Right lobe of liver (tissue), 6 donors: ENCODE measurements around the gene UBA5. TPM values are rescaled to one million over a fixed set of nuclear protein-coding genes. Genes with fewer than 3 reads are reported as not detected.
"Not testable (repeated sequence)": the region's sequence is repeated elsewhere in the genome, so short reads cannot be mapped to it uniquely, and the experiment has no call there.

Experiments
- ATAC-seq, 4 donors: fragments of 200-7000 bp; cut with Tn5 transposase; one replicate each; pipeline ENCODE4 v1.9.1; 2020; ENCODE audit warnings: mild to moderate bottlenecking in 4 of 4, moderate library complexity in 4 of 4
- DNase-seq, 3 donors: peaks; one replicate each; pipeline ENCODE4 v3.0.0-alpha.2; 2020
- H3K27ac ChIP-seq, 3 donors: fragments of 200-600 bp; one replicate each; pipeline ENCODE4 v1.8.0; 2022
- H3K27me3 ChIP-seq, 2 donors: fragments of 200-600 bp; one replicate each; pipeline ENCODE4 v1.8.0; 2022
- H3K36me3 ChIP-seq, 4 donors: fragments of 200-600 bp; sonication (generic) in 1 of 4; one replicate each; pipeline versions ENCODE4 v1.5.1 to v1.8.0; 2017 to 2022; ENCODE audit warnings: control low read depth in 1 of 4
- H3K4me1 ChIP-seq, 4 donors: fragments of 200-600 bp; sonication (generic) in 1 of 4; one replicate each; pipeline versions ENCODE4 v1.5.1 to v1.8.0; 2017 to 2022; ENCODE audit warnings: control low read depth in 1 of 4
- H3K4me3 ChIP-seq, 3 donors: fragments of 200-600 bp; one replicate each; pipeline ENCODE4 v1.8.0; 2022
- H3K9me3 ChIP-seq, 4 donors: fragments of 200-600 bp; sonication (generic) in 1 of 4; one replicate each; pipeline versions ENCODE4 v1.5.1 to v1.8.0; 2017 to 2022; ENCODE audit warnings: control low read depth in 1 of 4
- CTCF ChIP-seq, 4 donors: fragments of 200-600 bp in 3 of 4; fragments of 450-650 bp in 1 of 4; IDR thresholded peaks; one replicate each; pipeline versions ENCODE4 v1.5.1 to v1.8.0; 2016 to 2022; ENCODE audit warnings: antibody characterized with exemption in 4 of 4, mild to moderate bottlenecking in 2 of 4
- POLR2A ChIP-seq: fragments of 450-650 bp; IDR thresholded peaks from one replicate; pipeline ENCODE4 v1.6.1; 2017; ENCODE audit warnings: antibody characterized with exemption, mild to moderate bottlenecking
- WGBS: methylation state at CpG from one replicate; pipeline ENCODE4 v1.1.6; 2018; ENCODE audit warnings: low coverage, low lambda C conversion rate; ENCODE audit not compliant: insufficient coverage; ENCODE audit errors: missing lambda C conversion rate; 5-methylcytosine and 5-hydroxymethylcytosine counted together
- intact Hi-C, 2 donors: fragments of 100-400 bp; cut with DNase I; formaldehyde crosslinking; loops; one replicate each; pipeline versions ENCODE4 v1.11.2 to v1.14.1; 2022
- total RNA-seq, 6 experiments: library from RNA; depleted of rRNA in 2 of 6; stranded (reverse); fragments of >200 nt in 2 of 6; fragmentation: NEBNext Ultra II Directional in 3 of 6; extraction: Animal tissue kit (Norgen Biotek cat#: 25700) in 3 of 6; gene quantifications; one replicate each; pipeline versions ENCODE4 v1.1.0 to v1.2.4, GENCODE V29; 2016 to 2023
- donor health status: DM: no; HTN: yes; CAD: no.
- donor health status: DM: no; HTN: no; CAD: no.
- donor health status: DM: no; HTN: no; CAD: no.
- donor health status: DM: no; HTN: yes; CAD: no.
- donor health status: DM: no; HTN: yes; CAD: no.

Gene UBA5
- total RNA-seq, 6 experiments from 2014 or later: 24.3 to 41.3 (median 27.5) TPM

- ATAC-seq (no peak), DNase-seq (no peak)
- peaks cover 0 to 2% (median 0%) of the 10 kb centered on the region in 4 donors for H3K4me1 ChIP-seq
- no peak overlapping the region for H3K27ac ChIP-seq
- H3K27me3 ChIP-seq: no peaks in the 10 kb centered on the region
- H3K4me3 ChIP-seq: no peak overlapping the region
- intact Hi-C loops: no loop called here
- no peaks in the 10 kb centered on the region for H3K9me3 ChIP-seq
- no peak for TF ChIP-seq CTCF (IDR thresholded peaks at IDR 0.05)
- no peak for TF ChIP-seq POLR2A
- H3K36me3 ChIP-seq: peaks cover 0 to 52% (median 16%) of the 10 kb centered on the region in 4 donors
Observed at GRCh38 chr3:132638706-132639105, 21.4 kb upstream of the UBA5 start.

DNA sequence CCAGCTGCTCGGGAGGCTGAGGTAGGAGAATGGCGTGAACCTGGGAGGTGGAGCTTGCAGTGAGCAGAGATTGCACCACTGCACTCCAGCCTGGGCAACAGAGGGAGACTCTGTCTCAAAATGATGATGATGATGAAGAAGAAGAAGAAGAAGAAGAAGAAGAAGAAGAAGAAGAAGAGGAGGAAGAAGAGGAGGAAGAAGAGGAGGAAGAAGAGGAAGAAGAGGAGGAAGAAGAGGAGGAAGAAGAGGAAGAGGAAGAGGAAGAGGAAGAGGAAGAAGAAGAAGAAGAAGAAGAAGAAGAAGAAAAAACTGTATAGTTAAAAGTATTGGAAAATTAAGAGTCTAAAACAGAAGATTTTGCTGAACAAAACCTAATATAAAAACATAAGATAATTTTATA lies 18.7 kb upstream of the UBA5 start:
- intact Hi-C loops: loop anchor here in 1 of 2 donors (10.0 kb wide), 1 partner anchor 107 kb away; no protein-coding TSS in a partner anchor
- WGBS: 92% methylated on average over 2 of the region's 2 CpGs
- not testable (repeated sequence) for ATAC-seq, H3K4me3 ChIP-seq, H3K4me1 ChIP-seq, DNase-seq, H3K27ac ChIP-seq, H3K27me3 ChIP-seq, H3K9me3 ChIP-seq
- peaks cover 0 to 51% (median 15%) of the 10 kb centered on the region in 4 donors for H3K36me3 ChIP-seq

GRCh38 chr3:132641837-132642538 lies 18.1 kb upstream of the UBA5 start:
- Histone ChIP-seq H3K36me3 (peaks cover 0 to 45% (median 13%) of the 10 kb centered on the region in 4 donors), H3K9me3 (no peaks in the 10 kb centered on the region), H3K4me3 (no peak overlapping the region), H3K27me3 (no peaks in the 10 kb centered on the region), H3K27ac (no peak overlapping the region), H3K4me1 (peaks cover 0 to 2% (median 0%) of the 10 kb centered on the region in 4 donors)
- ATAC-seq (peak; percentile 59 to 88 (median 75)), DNase-seq (no peak)
- 45% methylated on average over 5 of the region's 5 CpGs for WGBS
- intact Hi-C loops: loop anchor here in 1 of 2 donors (10.0 kb wide), 1 partner anchor 107 kb away; no protein-coding TSS in a partner anchor
- peak; percentile 63 to 83 (median 77) for TF ChIP-seq CTCF (IDR thresholded peaks at IDR 0.05)
- no peak for TF ChIP-seq POLR2A

DNA sequence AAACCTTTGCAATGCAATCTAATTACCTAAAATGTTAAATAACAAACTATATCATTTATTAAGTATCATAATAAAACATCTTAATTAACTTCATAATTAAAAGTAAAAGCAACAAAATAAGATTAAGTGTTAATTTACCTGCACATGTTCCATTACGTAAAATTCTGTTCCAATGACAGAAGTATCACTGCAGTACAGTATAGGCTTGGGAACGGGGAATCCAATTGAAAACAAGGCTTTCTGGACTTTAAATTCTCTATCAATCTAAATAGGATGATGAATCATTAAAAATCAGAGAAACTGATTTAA lies 17.6 kb upstream of the UBA5 start:
- Histone ChIP-seq H3K36me3 (peaks cover 0 to 40% (median 13%) of the 10 kb centered on the region in 4 donors), H3K4me3 (no peak overlapping the region), H3K27me3 (no peaks in the 10 kb centered on the region), H3K27ac (no peak overlapping the region), H3K4me1 (peaks cover 0 to 2% (median 0%) of the 10 kb centered on the region in 4 donors), H3K9me3 (no peaks in the 10 kb centered on the region)
- WGBS: 64% methylated on average over 2 of the region's 2 CpGs
- no peak for ATAC-seq
- intact Hi-C loops: loop anchor here in 1 of 2 donors (10.0 kb wide), 1 partner anchor 108 kb away; no protein-coding TSS in a partner anchor
- no peak for TF ChIP-seq CTCF (IDR thresholded peaks at IDR 0.05)
- no peak for TF ChIP-seq POLR2A
- no peak for DNase-seq

- TF ChIP-seq POLR2A: no peak
- no peak for TF ChIP-seq CTCF (IDR thresholded peaks at IDR 0.05)
- no peaks in the 10 kb centered on the region for H3K9me3 ChIP-seq
- WGBS: 43% methylated on average over 2 of the region's 2 CpGs
- ATAC-seq: peak in 3 of 4 donors; percentile 14 to 42 (median 18)
- intact Hi-C loops: loop anchor here in 1 of 2 donors (10.0 kb wide), 1 partner anchor 109 kb away; no protein-coding TSS in a partner anchor
- peaks cover 0 to 1% (median 0%) of the 10 kb centered on the region in 4 donors for H3K4me1 ChIP-seq
- no peak overlapping the region for H3K4me3 ChIP-seq
- DNase-seq: no peak
- H3K27ac ChIP-seq: no peak overlapping the region
- peaks cover 0 to 32% (median 13%) of the 10 kb centered on the region in 4 donors for H3K36me3 ChIP-seq
- H3K27me3 ChIP-seq: no peaks in the 10 kb centered on the region
Observed at GRCh38 chr3:132643366-132643765, 16.8 kb upstream of the UBA5 start.
